ENCODE data around the gene CFAP57. TPM values are rescaled to one million over a fixed set of nuclear protein-coding genes. Genes with fewer than 3 reads are reported as not detected.

CFAP57 gene
- polyA plus RNA-seq, 1 experiment, result 0.27 TPM

- ChIA-PET CTCF (interaction anchor here (0.9 to 3.6 kb wide), 3 partner anchors 12 to 315 kb away, joined by 4 to 14 read pairs (median 4); no protein-coding TSS in a partner anchor), POLR2A (no interaction called here)
- TF ChIP-seq CTCF (IDR thresholded peaks at IDR 0.05; ENCODE audit: insufficient read depth, low read depth, low read length), result no peak
- no peaks in the 10 kb centered on the region for H3K36me3 ChIP-seq (ENCODE audit: control insufficient read depth, insufficient read depth, low read length)
- DNase-seq (ENCODE audit: low read depth), result no peak
- no peaks in the 10 kb centered on the region for H3K27me3 ChIP-seq (ENCODE audit: control insufficient read depth, insufficient read depth, low read length)
- no peak overlapping the region for H3K4me3 ChIP-seq (ENCODE audit: low read depth, low read length)
Observed at GRCh38 chr1:43214501-43215444, 42.6 kb downstream of the CFAP57 start.

GRCh38 chr1:43217747-43218146, 45.6 kb downstream of the CFAP57 start:
- no peak for TF ChIP-seq CTCF (IDR thresholded peaks at IDR 0.05; ENCODE audit: insufficient read depth, low read depth, low read length)
- no peaks in the 10 kb centered on the region for H3K36me3 ChIP-seq (ENCODE audit: control insufficient read depth, insufficient read depth, low read length)
- no peak overlapping the region for H3K4me3 ChIP-seq (ENCODE audit: low read depth, low read length)
- CTCF ChIA-PET, result no interaction called here
- no peaks in the 10 kb centered on the region for H3K27me3 ChIP-seq (ENCODE audit: control insufficient read depth, insufficient read depth, low read length)
- no peak for DNase-seq (ENCODE audit: low read depth)
- POLR2A ChIA-PET, result no interaction called here

GRCh38 chr1:43220905-43221778, 49.0 kb downstream of the CFAP57 start:
- no peak overlapping the region for H3K4me3 ChIP-seq (ENCODE audit: low read depth, low read length)
- no peaks in the 10 kb centered on the region for H3K36me3 ChIP-seq (ENCODE audit: control insufficient read depth, insufficient read depth, low read length)
- ChIA-PET CTCF (interaction anchor here (0.5 to 1.1 kb wide), 3 partner anchors 16 to 194 kb away, joined by 3 to 5 read pairs (median 3); no protein-coding TSS in a partner anchor), POLR2A (interaction anchor here (1.1 kb wide), 1 partner anchor 14 kb away, joined by 3 read pairs; no protein-coding TSS in a partner anchor)
- no peak for DNase-seq (ENCODE audit: low read depth)
- H3K27me3 ChIP-seq (ENCODE audit: control insufficient read depth, insufficient read depth, low read length), result no peaks in the 10 kb centered on the region
- no peak for TF ChIP-seq CTCF (IDR thresholded peaks at IDR 0.05; ENCODE audit: insufficient read depth, low read depth, low read length)

GRCh38 chr1:43221797-43222196, 49.7 kb downstream of the CFAP57 start:
- POLR2A ChIA-PET, result no interaction called here
- H3K27me3 ChIP-seq (ENCODE audit: control insufficient read depth, insufficient read depth, low read length), result no peaks in the 10 kb centered on the region
- DNase-seq (ENCODE audit: low read depth), result no peak
- H3K36me3 ChIP-seq (ENCODE audit: control insufficient read depth, insufficient read depth, low read length), result no peaks in the 10 kb centered on the region
- CTCF ChIA-PET, result interaction anchor here (0.5 to 1.1 kb wide), 2 partner anchors 15 to 180 kb away, joined by 3 to 5 read pairs; no protein-coding TSS in a partner anchor
- TF ChIP-seq CTCF (IDR thresholded peaks at IDR 0.05; ENCODE audit: insufficient read depth, low read depth, low read length), result no peak
- H3K4me3 ChIP-seq (ENCODE audit: low read depth, low read length), result no peak overlapping the region

GRCh38 chr1:43222879-43223278, 50.7 kb downstream of the CFAP57 start:
- no peak overlapping the region for H3K4me3 ChIP-seq (ENCODE audit: low read depth, low read length)
- no peak for DNase-seq (ENCODE audit: low read depth)
- TF ChIP-seq CTCF (IDR thresholded peaks at IDR 0.05; ENCODE audit: insufficient read depth, low read depth, low read length), result no peak
- no peaks in the 10 kb centered on the region for H3K36me3 ChIP-seq (ENCODE audit: control insufficient read depth, insufficient read depth, low read length)
- no peaks in the 10 kb centered on the region for H3K27me3 ChIP-seq (ENCODE audit: control insufficient read depth, insufficient read depth, low read length)
- POLR2A ChIA-PET, result no interaction called here
- CTCF ChIA-PET, result interaction anchor here (1.3 kb wide), 1 partner anchor 198 kb away, joined by 3 read pairs; no protein-coding TSS in a partner anchor

Measured in BJ (cell line).